Stimulated activated CD4-positive, alpha-beta T cell treated with anti-CD3 and anti-CD28 coated beads, Interleukin-1b, Interleukin-23, amount 100 ng/mL, for 24 hours (primary cell): ENCODE results near the gene PAK4.
"Not testable (repeated sequence)": the region's sequence is repeated elsewhere in the genome, so short reads cannot be mapped to it uniquely, and the experiment has no call there.

ENCODE experiments used
- DNase-seq, 4 experiments: peaks; one replicate each; pipeline ENCODE4 v3.0.0-alpha.2; 2020; ENCODE audit warnings: low read depth in 4 of 4, low spot score in 1 of 4

Gene PAK4

GRCh38 chr19:39099341-39099740 lies 26.2 kb upstream of the PAK4 start:
- no peak for DNase-seq

- no peak for DNase-seq
These were observed 25.0 kb upstream of the PAK4 start for GRCh38 chr19:39100500-39101166.

GRCh38 chr19:39103151-39103550 lies 22.4 kb upstream of the PAK4 start:
- DNase-seq, result no peak

GRCh38 chr19:39104186-39104596 lies 21.4 kb upstream of the PAK4 start:
- no peak for DNase-seq

- DNase-seq, result no peak
These were observed 19.4 kb upstream of the PAK4 start for GRCh38 chr19:39106194-39106593.

GRCh38 chr19:39109641-39110040 lies 15.9 kb upstream of the PAK4 start:
- no peak for DNase-seq

- DNase-seq, result peak; percentile 56 to 68 (median 64)
These were observed 15.2 kb upstream of the PAK4 start for GRCh38 chr19:39110263-39110967.

GRCh38 chr19:39111593-39112199 lies 13.9 kb upstream of the PAK4 start:
- DNase-seq, result no peak

- no peak for DNase-seq
These were observed 13.2 kb upstream of the PAK4 start for GRCh38 chr19:39112338-39112890.

GRCh38 chr19:39113199-39113598 lies 12.4 kb upstream of the PAK4 start:
- DNase-seq, result no peak

- no peak for DNase-seq
These were observed 10.3 kb upstream of the PAK4 start for GRCh38 chr19:39115105-39115847.

- not testable (repeated sequence) for DNase-seq
These were observed 8.6 kb upstream of the PAK4 start for GRCh38 chr19:39117023-39117422.

GRCh38 chr19:39119830-39120229 lies 5.8 kb upstream of the PAK4 start:
- no peak for DNase-seq

GRCh38 chr19:39122934-39123731 lies 2.5 kb upstream of the PAK4 start:
- no peak for DNase-seq

- DNase-seq, result no peak
These were observed 1.3 kb upstream of the PAK4 start for GRCh38 chr19:39124136-39124764.

GRCh38 chr19:39125199-39125553 lies 410 bp upstream of the PAK4 start:
- no peak for DNase-seq

- no peak for DNase-seq
These were observed 964 bp downstream of the PAK4 start for GRCh38 chr19:39126312-39127187.

GRCh38 chr19:39127812-39128515 lies 2.4 kb downstream of the PAK4 start:
- no peak for DNase-seq
